Loucy (cell line): ENCODE measurements around the gene ZNF775.

ENCODE experiments used
- CTCF ChIP-seq: fragments of 200-600 bp; sonication (generic); conservative IDR thresholded peaks from 2 replicates; pipeline ENCODE4 v1.5.1; 2014; ENCODE audit warnings: mild to moderate bottlenecking, antibody characterized with exemption, low read length
- EZH2phosphoT487 ChIP-seq: fragments of 200-600 bp; IDR thresholded peaks from 2 replicates; pipeline ENCODE4 v1.6.1; 2018; ENCODE audit warnings: antibody characterized with exemption, mild to moderate bottlenecking, moderate library complexity, borderline replicate concordance

GRCh38 chr7:150409300-150410030, 30.3 kb downstream of the ZNF775 start:
- TF ChIP-seq CTCF = no peak
- no peak for TF ChIP-seq EZH2phosphoT487
